Activated CD4-positive, alpha-beta T cell treated with anti-CD3 and anti-CD28 coated beads for 36 hours (primary cell): ENCODE data around the gene EEF1AKMT1. TPM values are rescaled to one million over a fixed set of nuclear protein-coding genes. Genes with fewer than 3 reads are reported as not detected.
A peak's percentile ranks its signal among the peaks of the same experiment; 100 is the strongest.

Experiments used
- ATAC-seq: fragments of 200-7000 bp; cut with Tn5 transposase; one replicate; pipeline ENCODE4 v1.10.0; 2021; ENCODE audit warnings: mild to moderate bottlenecking, moderate library complexity
- CTCF ChIA-PET: fragments of 350-600 bp; sonication (Branson Sonifier 250); formaldehyde crosslinking; loops from one replicate; lab custom pipeline; 2021; ENCODE audit warnings: antibody characterized with exemption; lab: Charles Lee
- POLR2A ChIA-PET: fragments of 350-600 bp; sonication (Branson Sonifier 250); formaldehyde crosslinking; loops from one replicate; lab custom pipeline; 2021; ENCODE audit warnings: antibody characterized with exemption, inconsistent platforms; lab: Charles Lee
- DNase-seq: peaks from one replicate; pipeline ENCODE4 v3.0.0-alpha.2; 2020
- H3K27ac Mint-ChIP-seq: one replicate; pipeline ENCODE4 v1.8.0; 2021; ENCODE audit warnings: mixed read lengths
- H3K27me3 Mint-ChIP-seq: one replicate; pipeline ENCODE4 v1.8.0; 2021; ENCODE audit warnings: mixed read lengths
- H3K36me3 Mint-ChIP-seq: one replicate; pipeline ENCODE4 v1.8.0; 2021; ENCODE audit warnings: low read depth, mixed read lengths
- H3K4me1 Mint-ChIP-seq: one replicate; pipeline ENCODE4 v1.8.0; 2021; ENCODE audit warnings: mixed read lengths
- H3K4me3 Mint-ChIP-seq: one replicate; pipeline ENCODE4 v1.8.0; 2021; ENCODE audit warnings: mild to moderate bottlenecking, moderate library complexity, mixed read lengths
- H3K9me3 Mint-ChIP-seq: one replicate; pipeline ENCODE4 v1.8.0; 2021; ENCODE audit warnings: low read depth, mixed read lengths
- intact Hi-C, 2 experiments: fragments of 100-400 bp; cut with DNase I in 1 of 2; cut with micrococcal nuclease in 1 of 2; formaldehyde crosslinking; loops; one replicate each; pipeline versions ENCODE4 v1.14.2 to v1.15.1; 2022 to 2024; cut with DNase I, micrococcal nuclease
- total RNA-seq, 2 experiments: library from RNA; stranded (reverse); gene quantifications; one replicate each; pipeline ENCODE4 v1.2.3, GENCODE V29; 2021

The EEF1AKMT1 gene
- total RNA-seq, 2 experiments from 2014 or later: 21.0 to 23.9 TPM

- no peak overlapping the region for H3K27ac Mint-ChIP-seq
- H3K4me3 Mint-ChIP-seq: no peak overlapping the region
- intact Hi-C loops: no loop called here
- peaks cover 14% of the 10 kb centered on the region for H3K4me1 Mint-ChIP-seq
- CTCF ChIA-PET: interaction anchor here (1.0 to 3.2 kb wide), 2 partner anchors 110 to 225 kb away, joined by 3 to 15 read pairs; no protein-coding TSS in a partner anchor
- no peaks in the 10 kb centered on the region for H3K36me3 Mint-ChIP-seq
- ATAC-seq (no peak), DNase-seq (no peak)
- peaks cover 25% of the 10 kb centered on the region for H3K27me3 Mint-ChIP-seq
- POLR2A ChIA-PET: interaction anchor here (0.5 kb wide), 1 partner anchor 210 kb away, joined by 7 read pairs; no protein-coding TSS in a partner anchor
- no peaks in the 10 kb centered on the region for H3K9me3 Mint-ChIP-seq
Measured at GRCh38 chr13:20717581-20718542, 55.9 kb downstream of the EEF1AKMT1 start.

GRCh38 chr13:20716951-20717350 is 56.8 kb downstream of the EEF1AKMT1 start:
- ChIA-PET POLR2A (no interaction called here), CTCF (interaction anchor here (0.6 to 3.2 kb wide), 5 partner anchors 13 to 338 kb away, joined by 3 to 15 read pairs (median 3); partner anchors contain the start of gene IL17D)
- no peak overlapping the region for H3K27ac Mint-ChIP-seq
- no peak for DNase-seq
- peaks cover 14% of the 10 kb centered on the region for H3K4me1 Mint-ChIP-seq
- H3K9me3 Mint-ChIP-seq: no peaks in the 10 kb centered on the region
- intact Hi-C loops: no loop called here
- peaks cover 22% of the 10 kb centered on the region for H3K27me3 Mint-ChIP-seq
- no peaks in the 10 kb centered on the region for H3K36me3 Mint-ChIP-seq
- ATAC-seq: no peak
- H3K4me3 Mint-ChIP-seq: no peak overlapping the region

- Mint-ChIP-seq H3K4me3 (no peak overlapping the region), H3K4me1 (peaks cover 12% of the 10 kb centered on the region), H3K36me3 (no peaks in the 10 kb centered on the region), H3K27ac (no peak overlapping the region), H3K27me3 (peaks cover 11% of the 10 kb centered on the region), H3K9me3 (no peaks in the 10 kb centered on the region)
- ChIA-PET POLR2A (no interaction called here), CTCF (interaction anchor here (0.5 to 3.2 kb wide), 7 partner anchors 9 to 228 kb away, joined by 3 to 15 read pairs (median 4); no protein-coding TSS in a partner anchor)
- intact Hi-C loops: no loop called here
- ATAC-seq (no peak), DNase-seq (no peak)
Measured at GRCh38 chr13:20715330-20715712, 58.4 kb downstream of the EEF1AKMT1 start.

- Mint-ChIP-seq H3K27me3 (peaks cover 11% of the 10 kb centered on the region), H3K27ac (no peak overlapping the region), H3K36me3 (no peaks in the 10 kb centered on the region), H3K4me3 (no peak overlapping the region), H3K9me3 (no peaks in the 10 kb centered on the region), H3K4me1 (peaks cover 12% of the 10 kb centered on the region)
- CTCF ChIA-PET: interaction anchor here (0.5 to 3.2 kb wide), 11 partner anchors 8 to 229 kb away, joined by 3 to 15 read pairs (median 4); no protein-coding TSS in a partner anchor
- ATAC-seq (no peak), DNase-seq (no peak)
- intact Hi-C loops: no loop called here
- POLR2A ChIA-PET: no interaction called here
Measured at GRCh38 chr13:20714563-20715329, 59.0 kb downstream of the EEF1AKMT1 start.

GRCh38 chr13:20714161-20714560 is 59.6 kb downstream of the EEF1AKMT1 start:
- peaks cover 12% of the 10 kb centered on the region for H3K4me1 Mint-ChIP-seq
- DNase-seq: no peak
- no peaks in the 10 kb centered on the region for H3K9me3 Mint-ChIP-seq
- no peak overlapping the region for H3K27ac Mint-ChIP-seq
- peaks cover 11% of the 10 kb centered on the region for H3K27me3 Mint-ChIP-seq
- intact Hi-C loops: no loop called here
- ATAC-seq: no peak
- ChIA-PET CTCF (interaction anchor here (0.6 to 1.2 kb wide), 5 partner anchors 9 to 335 kb away, joined by 3 to 5 read pairs (median 4); no protein-coding TSS in a partner anchor), POLR2A (no interaction called here)
- no peak overlapping the region for H3K4me3 Mint-ChIP-seq
- no peaks in the 10 kb centered on the region for H3K36me3 Mint-ChIP-seq

- ChIA-PET CTCF (interaction anchor here (0.6 to 1.2 kb wide), 6 partner anchors 9 to 336 kb away, joined by 3 to 5 read pairs (median 4); no protein-coding TSS in a partner anchor), POLR2A (no interaction called here)
- intact Hi-C loops: loop anchor here (1.0 to 2.0 kb wide), 3 partner anchors 59 to 219 kb away; partner anchors contain the start of gene EEF1AKMT1 (in 1 of the 2)
- no peaks in the 10 kb centered on the region for H3K36me3 Mint-ChIP-seq
- no peak for ATAC-seq
- H3K27me3 Mint-ChIP-seq: peaks cover 11% of the 10 kb centered on the region
- no peak overlapping the region for H3K4me3 Mint-ChIP-seq
- H3K9me3 Mint-ChIP-seq: no peaks in the 10 kb centered on the region
- peak; percentile 30 for DNase-seq
- no peak overlapping the region for H3K27ac Mint-ChIP-seq
- H3K4me1 Mint-ChIP-seq: peaks cover 12% of the 10 kb centered on the region
Measured at GRCh38 chr13:20713751-20714150, 60.0 kb downstream of the EEF1AKMT1 start.

GRCh38 chr13:20713014-20713376 is 60.8 kb downstream of the EEF1AKMT1 start:
- CTCF ChIA-PET: interaction anchor here (0.6 kb wide), 1 partner anchor 89 kb away, joined by 4 read pairs; no protein-coding TSS in a partner anchor
- POLR2A ChIA-PET: interaction anchor here (0.6 kb wide), 1 partner anchor 212 kb away, joined by 4 read pairs; no protein-coding TSS in a partner anchor
- H3K27ac Mint-ChIP-seq: no peak overlapping the region
- H3K4me1 Mint-ChIP-seq: peaks cover 12% of the 10 kb centered on the region
- ATAC-seq (no peak), DNase-seq (no peak)
- H3K9me3 Mint-ChIP-seq: no peaks in the 10 kb centered on the region
- H3K36me3 Mint-ChIP-seq: no peaks in the 10 kb centered on the region
- H3K27me3 Mint-ChIP-seq: peaks cover 11% of the 10 kb centered on the region
- intact Hi-C loops: loop anchor here (1.0 to 2.0 kb wide), 3 partner anchors 60 to 218 kb away; partner anchors contain the start of gene EEF1AKMT1 (in 1 of the 2)
- H3K4me3 Mint-ChIP-seq: no peak overlapping the region

- Mint-ChIP-seq H3K27me3 (peaks cover 11% of the 10 kb centered on the region), H3K4me3 (no peak overlapping the region), H3K9me3 (no peaks in the 10 kb centered on the region), H3K4me1 (peaks cover 12% of the 10 kb centered on the region), H3K27ac (no peak overlapping the region), H3K36me3 (no peaks in the 10 kb centered on the region)
- peak; percentile 25 for DNase-seq
- CTCF ChIA-PET: interaction anchor here (0.6 to 1.4 kb wide), 13 partner anchors 9 to 529 kb away, joined by 3 to 4 read pairs (median 3); no protein-coding TSS in a partner anchor
- no peak for ATAC-seq
- POLR2A ChIA-PET: no interaction called here
- intact Hi-C loops: loop anchor here (1.0 to 2.0 kb wide), 5 partner anchors 61 to 217 kb away; partner anchors contain the start of gene EEF1AKMT1 (in 1 of the 2)
Measured at GRCh38 chr13:20711301-20712044, 62.3 kb downstream of the EEF1AKMT1 start.

- Mint-ChIP-seq H3K27ac (no peak overlapping the region), H3K9me3 (no peaks in the 10 kb centered on the region), H3K36me3 (no peaks in the 10 kb centered on the region), H3K4me3 (no peak overlapping the region), H3K4me1 (peaks cover 12% of the 10 kb centered on the region), H3K27me3 (peaks cover 11% of the 10 kb centered on the region)
- ChIA-PET POLR2A (no interaction called here), CTCF (interaction anchor here (0.8 to 1.3 kb wide), 3 partner anchors 12 to 64 kb away, joined by 3 read pairs; partner anchors contain the start of gene EEF1AKMT1)
- ATAC-seq (no peak), DNase-seq (no peak)
- intact Hi-C loops: loop anchor here (10.0 kb wide), 2 partner anchors 145 to 465 kb away; partner anchors contain the start of genes IFT88 (in 1 of the 2), MRPL57 (in 1 of the 2) and SKA3 (in 1 of the 2)
Measured at GRCh38 chr13:20709782-20710181, 64.0 kb downstream of the EEF1AKMT1 start.

GRCh38 chr13:20709369-20709768 is 64.4 kb downstream of the EEF1AKMT1 start:
- DNase-seq: no peak
- Mint-ChIP-seq H3K27me3 (peaks cover 11% of the 10 kb centered on the region), H3K4me1 (peaks cover 12% of the 10 kb centered on the region), H3K27ac (no peak overlapping the region), H3K36me3 (no peaks in the 10 kb centered on the region), H3K9me3 (no peaks in the 10 kb centered on the region), H3K4me3 (no peak overlapping the region)
- ChIA-PET CTCF (interaction anchor here (0.8 to 1.3 kb wide), 3 partner anchors 13 to 376 kb away, joined by 3 read pairs; partner anchors contain the start of gene EEF1AKMT1), POLR2A (interaction anchor here (0.5 kb wide), 1 partner anchor 199 kb away, joined by 3 read pairs; no protein-coding TSS in a partner anchor)
- ATAC-seq: no peak
- intact Hi-C loops: loop anchor here (10.0 kb wide), 2 partner anchors 145 to 465 kb away; partner anchors contain the start of genes IFT88 (in 1 of the 2), MRPL57 (in 1 of the 2) and SKA3 (in 1 of the 2)
